ENCODE measurements around the gene CCDC174.
"Not testable (repeated sequence)": the region's sequence is repeated elsewhere in the genome, so short reads cannot be mapped to it uniquely, and the experiment has no call there.

Gene CCDC174

DNA sequence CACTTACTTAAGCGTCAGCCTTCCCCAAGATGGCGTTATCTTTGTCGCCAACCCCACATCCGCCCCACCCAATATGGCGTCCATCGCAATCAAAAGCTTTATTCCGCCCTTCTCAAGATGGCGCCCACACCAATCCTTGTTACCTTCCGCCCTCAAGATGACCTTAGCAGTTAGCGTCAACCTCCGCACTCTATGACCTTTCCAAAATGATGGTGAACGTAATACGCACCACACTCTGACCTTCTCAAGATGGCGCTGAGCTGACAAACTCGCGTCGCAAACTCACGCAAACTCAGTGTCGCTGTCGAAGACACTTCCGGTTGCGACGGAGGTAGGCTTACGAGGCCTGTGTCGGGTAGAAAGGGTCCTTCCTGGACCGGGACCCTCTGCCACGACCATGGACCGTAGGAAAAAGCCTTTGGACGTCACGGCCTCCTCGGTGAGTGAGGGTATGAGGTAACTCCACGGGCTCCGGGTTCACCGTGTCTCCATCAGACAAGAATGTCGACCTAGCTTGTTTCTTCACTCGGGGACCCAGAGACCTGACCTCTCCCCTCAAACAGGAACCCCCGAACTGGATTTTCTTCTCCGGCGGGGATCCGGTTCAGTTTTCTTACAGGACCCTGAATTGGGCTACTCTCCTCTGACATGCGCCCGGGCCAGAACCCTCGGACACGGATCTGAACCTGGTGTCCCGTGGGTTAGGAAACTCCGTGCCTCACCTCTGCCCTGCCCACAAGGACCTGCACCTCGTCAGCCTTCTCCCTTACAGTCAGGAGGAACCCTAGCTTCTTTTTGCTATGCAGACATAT lies at the start of gene CCDC174:
Gene CCDC174, plus strand, starts transcription at position 323 of the 812 bp plus-strand sequence. Its CDS starts 75 bp downstream, at position 398.
- peak; percentile 97 for DNase-seq

DNA sequence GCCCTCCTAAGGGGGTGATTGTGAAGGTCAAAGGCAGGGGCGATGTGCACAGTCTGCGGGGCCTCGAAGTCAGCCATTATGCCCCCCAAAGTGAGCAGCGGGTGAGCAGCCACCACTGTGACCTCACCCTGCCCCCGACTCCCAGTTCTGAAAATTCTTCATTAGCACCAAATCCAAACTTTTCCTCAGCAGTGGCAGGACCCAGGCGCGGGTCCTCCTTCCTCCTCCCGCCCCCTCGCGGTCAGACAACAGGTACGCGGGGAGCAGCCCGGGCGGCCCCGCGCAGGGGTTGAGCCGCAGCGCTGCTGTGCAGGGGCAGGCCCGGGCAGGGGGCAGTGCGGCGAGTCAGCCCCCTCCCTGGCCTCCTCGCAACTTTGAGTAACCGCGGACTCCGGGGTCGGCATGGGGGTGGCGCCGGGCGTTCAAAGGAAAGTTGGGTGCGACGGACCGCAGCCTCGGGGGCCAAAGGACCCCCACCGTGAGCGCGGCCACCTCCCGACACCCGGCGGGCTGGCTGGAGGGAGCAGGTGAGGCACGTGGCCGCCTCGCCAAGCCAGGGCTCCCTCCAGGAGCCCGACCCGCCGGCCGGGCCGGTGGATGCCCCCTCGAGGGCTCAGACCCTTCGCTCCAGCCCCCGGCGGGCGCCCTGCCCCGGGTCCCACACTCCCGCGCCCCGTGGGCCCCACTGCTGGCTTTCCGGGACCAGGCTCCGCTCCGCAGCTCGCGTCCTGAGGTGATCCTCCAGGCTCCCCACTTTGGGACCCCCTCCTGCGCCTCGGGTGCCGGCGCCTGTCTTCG lies 49.4 kb upstream of the CCDC174 start:
- no peak for DNase-seq

- DNase-seq = no peak
These were observed 48.5 kb upstream of the CCDC174 start for GRCh38 chr3:14602804-14603644.

GRCh38 chr3:14605067-14605466 lies 46.5 kb upstream of the CCDC174 start:
- DNase-seq = no peak

- no peak for DNase-seq
These were observed 45.8 kb upstream of the CCDC174 start for GRCh38 chr3:14605744-14606143.

DNA sequence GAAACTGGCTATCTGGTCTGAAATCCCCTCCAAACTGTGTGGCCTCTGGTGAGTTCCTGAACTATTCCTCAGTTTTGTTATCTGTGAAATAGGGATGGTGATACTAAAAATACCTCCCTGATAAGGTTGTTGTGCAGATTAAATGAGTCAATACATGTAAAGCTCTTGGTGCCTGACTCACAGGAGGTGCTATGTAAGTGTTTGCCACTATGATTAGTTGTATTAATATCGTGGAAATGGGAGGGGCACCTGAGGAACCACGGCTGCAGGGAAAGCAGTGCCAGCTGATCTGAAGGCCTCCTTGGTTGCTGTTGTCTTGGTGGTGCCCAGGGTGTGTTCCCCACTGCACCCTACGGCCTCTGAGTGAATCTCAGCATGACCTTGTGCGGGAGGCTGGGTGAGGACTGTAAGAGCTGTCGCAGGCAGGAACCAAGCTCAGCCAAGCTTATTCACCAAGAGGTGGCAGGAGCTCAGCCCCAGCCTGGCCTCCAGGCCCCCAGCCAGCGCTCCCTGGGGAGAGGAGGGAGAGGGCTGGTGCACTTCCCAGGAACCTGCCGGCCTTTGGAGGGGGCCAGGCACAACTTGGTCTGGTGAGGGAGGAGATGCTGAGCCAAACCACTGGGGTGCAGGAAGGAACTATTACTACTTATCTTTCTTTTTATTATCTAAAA lies 44.8 kb upstream of the CCDC174 start:
- DNase-seq = no peak

- DNase-seq = no peak
These were observed 43.3 kb upstream of the CCDC174 start for GRCh38 chr3:14608298-14608697.

- not testable (repeated sequence) for DNase-seq
These were observed 42.5 kb upstream of the CCDC174 start for GRCh38 chr3:14609058-14609457.

GRCh38 chr3:14609506-14609905 lies 42.1 kb upstream of the CCDC174 start:
- DNase-seq = no peak

GRCh38 chr3:14609941-14610340 lies 41.6 kb upstream of the CCDC174 start:
- DNase-seq = no peak

DNA sequence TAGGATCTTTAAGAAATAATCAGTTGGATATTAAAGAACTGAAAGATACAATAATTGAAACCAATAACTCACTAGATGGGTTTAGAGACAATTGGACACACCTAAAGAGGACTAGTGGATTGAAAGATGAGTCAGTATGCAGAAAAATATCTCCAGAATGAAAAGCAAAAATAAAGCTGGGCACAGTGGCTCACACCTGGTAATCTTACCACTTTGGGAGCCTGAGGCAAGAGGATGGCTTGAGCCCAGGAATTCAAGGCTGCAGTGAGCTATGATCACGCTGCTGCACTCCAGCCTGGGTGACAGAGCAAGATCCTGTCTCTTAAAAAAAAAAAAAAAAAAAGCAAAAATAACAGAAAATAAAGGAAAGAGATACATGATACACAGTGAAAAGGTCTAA lies 37.4 kb upstream of the CCDC174 start:
- no peak for DNase-seq

DNA sequence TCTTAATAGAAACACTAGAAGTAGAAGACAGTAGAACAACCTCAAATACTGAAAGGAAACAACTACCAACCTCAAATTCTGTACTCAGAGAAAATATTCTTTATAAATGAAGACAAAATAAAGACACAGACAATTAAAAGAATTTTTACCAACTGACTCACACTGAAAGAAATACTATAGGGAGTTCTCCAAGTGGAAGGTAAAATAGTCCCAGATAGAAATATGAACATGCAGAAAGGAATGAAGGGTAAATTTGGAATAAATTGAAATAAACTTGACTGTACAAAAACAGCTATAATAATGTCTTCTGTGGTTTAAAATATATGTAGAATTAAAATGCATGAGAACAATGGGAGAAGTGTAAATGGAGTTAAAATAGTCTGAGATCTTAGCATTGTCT lies 36.7 kb upstream of the CCDC174 start:
- DNase-seq = no peak

GRCh38 chr3:14616606-14617507 lies 34.7 kb upstream of the CCDC174 start:
- DNase-seq = no peak

- DNase-seq = no peak
These were observed 34.0 kb upstream of the CCDC174 start for GRCh38 chr3:14617508-14618023.

GRCh38 chr3:14619605-14620004 lies 32.0 kb upstream of the CCDC174 start:
- no peak for DNase-seq

DNA sequence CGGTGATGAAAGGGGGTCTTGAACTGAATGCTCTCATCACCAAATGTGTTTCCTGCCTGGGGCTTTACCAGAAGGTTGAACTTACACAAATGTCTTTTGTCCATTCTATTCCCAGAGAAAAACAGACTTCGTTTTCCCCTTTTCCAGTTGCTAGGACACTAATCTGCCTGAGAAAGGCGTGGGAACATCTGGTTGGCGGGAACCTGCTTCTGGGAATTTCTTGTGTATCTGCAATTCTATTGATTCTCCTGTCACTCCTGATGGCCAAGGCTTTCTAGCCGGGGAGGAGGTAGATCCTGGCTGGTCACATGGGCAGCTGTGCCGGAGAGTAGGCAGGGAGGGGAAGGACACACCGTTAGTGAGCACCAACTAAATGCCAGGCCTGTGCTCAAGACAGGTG lies 31.1 kb upstream of the CCDC174 start:
- peak; percentile 30 for DNase-seq

DNA sequence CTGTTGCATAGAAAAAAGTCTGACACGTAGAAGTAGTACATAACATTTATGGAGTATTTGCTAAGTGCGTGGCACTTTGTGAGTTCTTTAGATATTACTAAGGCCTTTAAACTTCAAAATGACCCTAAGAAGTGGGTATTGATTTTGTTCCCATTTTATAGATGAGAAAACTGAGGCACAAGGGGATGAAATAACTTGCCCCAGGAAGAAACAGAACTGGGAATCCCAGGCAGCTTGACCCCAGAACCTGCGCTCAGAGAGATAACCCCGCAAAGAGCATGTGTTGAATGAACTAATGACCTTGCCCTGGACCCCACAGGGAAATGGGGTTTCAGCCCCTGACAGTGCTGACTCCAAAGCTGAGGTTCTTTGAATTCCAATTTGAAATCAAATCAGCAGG lies 30.5 kb upstream of the CCDC174 start:
- DNase-seq = no peak

- DNase-seq = no peak
These were observed 29.2 kb upstream of the CCDC174 start for GRCh38 chr3:14622368-14622767.

- peak; percentile 45 for DNase-seq
These were observed 28.0 kb upstream of the CCDC174 start for GRCh38 chr3:14623569-14624051.

GRCh38 chr3:14624498-14624897 lies 27.1 kb upstream of the CCDC174 start:
- DNase-seq = no peak

GRCh38 chr3:14625443-14625842 lies 26.1 kb upstream of the CCDC174 start:
- no peak for DNase-seq
